Measurements from ENCODE around the gene UCN.
A peak's percentile ranks its signal among the peaks of the same experiment; 100 is the strongest.
"Not testable (repeated sequence)": the region's sequence is repeated elsewhere in the genome, so short reads cannot be mapped to it uniquely, and the experiment has no call there.

UCN gene, protein sequence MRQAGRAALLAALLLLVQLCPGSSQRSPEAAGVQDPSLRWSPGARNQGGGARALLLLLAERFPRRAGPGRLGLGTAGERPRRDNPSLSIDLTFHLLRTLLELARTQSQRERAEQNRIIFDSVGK

DNA sequence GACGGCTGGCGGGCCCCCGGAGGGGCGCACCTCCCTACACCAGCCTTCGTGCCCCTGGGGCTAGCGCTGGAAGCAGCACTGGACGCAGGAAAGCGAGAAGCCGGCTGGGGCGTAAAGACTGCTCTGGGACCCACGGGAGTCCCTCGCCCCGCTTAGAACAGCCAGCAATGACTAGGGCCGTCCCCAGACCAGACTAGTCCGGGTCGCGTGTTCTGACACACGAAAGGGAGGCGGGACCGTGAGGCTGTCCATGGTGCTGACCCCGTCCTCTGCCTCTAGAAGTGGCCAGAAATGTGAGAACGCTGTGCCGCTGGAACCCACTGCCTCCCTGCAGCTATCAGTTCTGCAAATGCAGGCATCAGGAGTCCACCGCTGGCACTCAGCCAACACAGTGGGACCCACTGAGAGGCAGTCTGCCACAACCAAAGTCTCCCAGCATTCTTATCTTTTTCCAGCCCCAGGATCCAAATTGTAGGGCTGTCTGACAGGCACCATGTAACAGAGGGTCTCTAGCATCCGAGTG, at the start of gene UCN:
Gene UCN, minus strand, starts transcription at position 87 of the 523 bp plus-strand sequence. CDS start 550 bp downstream, outside the sequence.
- DNase-seq (ENCODE audit: low read depth in 2 of 3, low spot score in 2 of 3): no peak

DNA sequence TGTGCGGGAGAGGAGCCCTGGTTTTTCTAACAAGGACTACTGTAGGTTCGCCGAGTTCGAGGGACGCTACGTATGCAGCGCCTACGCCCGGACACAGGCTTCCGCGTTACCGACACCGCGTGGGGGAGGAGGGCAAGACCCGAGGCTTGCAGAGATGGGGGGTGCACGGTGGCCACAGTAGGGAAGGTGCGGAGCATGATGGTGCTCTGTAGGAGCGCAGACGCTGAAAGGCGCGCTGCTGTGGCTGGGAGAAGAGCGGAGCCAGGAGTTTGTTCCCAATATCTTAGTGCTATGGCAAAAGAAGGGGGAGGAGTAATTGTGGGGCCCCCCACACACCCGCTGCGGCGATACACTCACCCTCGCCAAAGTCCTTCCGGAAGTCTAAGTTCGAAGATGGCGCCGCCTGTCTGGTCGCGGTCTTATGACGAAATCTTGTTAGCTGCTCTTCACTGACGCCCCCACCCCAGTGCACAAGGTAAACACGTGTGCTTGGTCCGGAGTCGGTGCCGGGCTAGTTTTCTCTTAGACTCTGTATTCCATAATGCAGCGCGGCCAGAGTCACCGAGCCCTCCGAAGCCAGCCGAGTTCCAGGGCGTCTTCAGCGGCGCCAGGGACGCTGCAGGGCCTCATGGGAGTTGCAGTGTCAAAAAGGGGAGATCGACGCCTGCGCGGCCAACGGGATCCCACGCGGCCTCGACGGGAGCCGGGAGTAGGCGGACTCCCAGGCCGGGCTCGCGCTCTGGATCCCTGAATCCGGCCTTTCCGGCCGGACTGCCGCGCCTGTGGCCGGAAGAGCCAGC, 48.3 kb upstream of the UCN start, which contains the start of gene GTF3C2:
Gene GTF3C2, minus strand, starts transcription at position 383 of the 800 bp plus-strand sequence. CDS start 13,210 bp downstream, outside the sequence.
- DNase-seq (ENCODE audit: low read depth in 2 of 3, low spot score in 2 of 3): peak; percentile 84 to 87 (median 86)

DNA sequence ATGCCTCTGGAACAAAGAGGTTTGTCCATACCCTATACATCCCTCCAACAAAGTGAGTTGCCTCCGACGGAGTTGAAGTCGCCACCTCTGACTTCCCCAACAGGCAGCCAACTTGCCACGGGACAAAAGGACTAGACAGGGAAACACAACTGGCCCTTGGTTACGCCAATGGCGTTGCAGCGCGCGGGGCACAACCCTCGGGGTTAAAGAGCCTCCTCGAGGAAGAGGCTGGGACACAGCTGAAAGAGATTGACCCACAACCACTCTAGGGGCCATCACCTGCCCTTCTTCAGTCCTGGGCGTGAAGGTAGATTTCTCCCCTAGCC, 47.8 kb upstream of the UCN start:
- peak in 2 of 3 experiments; percentile 32 to 40 for DNase-seq (ENCODE audit: low read depth in 2 of 3, low spot score in 2 of 3)

DNA sequence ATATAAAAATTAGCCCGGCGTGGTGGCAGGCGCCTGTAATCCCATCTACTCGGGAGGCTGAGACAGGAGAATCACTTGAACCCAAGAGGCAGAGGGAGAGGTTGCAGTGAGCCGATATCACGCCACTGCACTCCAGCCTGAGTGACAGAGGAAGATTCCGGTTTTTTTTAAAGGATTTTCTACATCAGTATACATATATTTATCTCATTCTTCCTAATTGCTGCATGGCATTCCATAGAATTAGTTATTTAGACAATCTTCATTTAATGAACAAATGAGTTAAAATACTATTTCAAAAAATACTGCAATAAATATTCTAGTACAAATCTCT, 46.3 kb upstream of the UCN start:
- DNase-seq (ENCODE audit: low read depth in 2 of 3, low spot score in 2 of 3): no peak

DNA sequence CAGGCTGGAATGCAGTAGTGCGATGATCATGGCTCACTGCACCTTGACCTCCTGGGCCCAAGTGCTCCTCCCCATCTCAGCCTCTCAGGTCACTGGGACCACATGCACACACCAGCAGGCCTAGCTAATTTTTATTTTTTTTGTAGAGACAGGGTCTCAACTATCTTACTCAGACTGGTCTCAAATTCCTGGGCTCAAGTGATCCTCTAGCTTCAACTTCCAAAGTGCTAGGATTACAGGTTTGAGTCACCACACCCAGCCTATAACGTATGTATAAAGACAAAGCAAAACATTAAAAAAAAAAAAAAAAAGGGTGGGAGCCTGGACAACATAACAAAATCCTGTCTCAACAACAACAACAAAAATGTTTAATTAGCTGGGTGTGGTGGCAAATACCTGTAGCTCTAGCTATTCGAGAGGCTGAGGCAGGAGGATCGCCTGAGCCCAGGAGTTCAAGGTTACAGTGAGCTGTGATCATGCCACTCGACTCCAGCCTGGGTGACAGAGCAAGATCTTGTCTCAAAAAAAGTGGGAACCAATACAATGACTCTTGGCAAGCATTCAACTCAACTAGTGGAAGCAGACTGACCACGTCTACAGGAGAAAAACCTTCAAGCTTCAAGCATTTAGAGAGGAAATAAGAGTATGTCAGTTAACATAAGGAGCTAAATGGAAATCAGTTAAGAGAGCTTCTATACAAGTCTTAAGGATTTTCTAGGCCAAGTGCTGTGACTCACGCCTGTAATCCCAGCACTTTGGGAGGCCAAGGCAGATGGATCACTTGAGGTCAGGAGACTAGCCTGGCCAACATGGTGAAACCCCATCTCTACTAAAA, 45.7 kb upstream of the UCN start:
- no peak for DNase-seq (ENCODE audit: low read depth in 2 of 3, low spot score in 2 of 3)

DNA sequence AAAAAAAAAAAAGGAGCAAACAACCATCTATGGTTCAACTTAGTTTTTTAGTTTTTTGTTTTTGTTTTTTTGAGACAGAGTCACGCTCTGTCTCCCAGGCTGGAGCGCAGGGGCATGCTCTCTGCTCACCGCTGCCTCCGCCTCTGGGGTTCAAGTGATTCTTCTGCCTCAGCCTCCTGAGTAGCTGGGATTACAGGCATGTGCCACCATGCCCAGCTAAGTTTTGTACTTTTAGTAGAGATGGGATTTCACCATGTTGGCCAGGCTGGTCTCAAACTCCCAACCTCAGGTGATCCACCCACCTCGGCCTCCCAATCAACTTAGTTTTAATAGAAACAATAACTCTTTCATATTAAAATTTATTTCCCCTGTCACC, 45.1 kb upstream of the UCN start:
- DNase-seq (ENCODE audit: low read depth in 2 of 3, low spot score in 2 of 3): not testable (repeated sequence)

DNA sequence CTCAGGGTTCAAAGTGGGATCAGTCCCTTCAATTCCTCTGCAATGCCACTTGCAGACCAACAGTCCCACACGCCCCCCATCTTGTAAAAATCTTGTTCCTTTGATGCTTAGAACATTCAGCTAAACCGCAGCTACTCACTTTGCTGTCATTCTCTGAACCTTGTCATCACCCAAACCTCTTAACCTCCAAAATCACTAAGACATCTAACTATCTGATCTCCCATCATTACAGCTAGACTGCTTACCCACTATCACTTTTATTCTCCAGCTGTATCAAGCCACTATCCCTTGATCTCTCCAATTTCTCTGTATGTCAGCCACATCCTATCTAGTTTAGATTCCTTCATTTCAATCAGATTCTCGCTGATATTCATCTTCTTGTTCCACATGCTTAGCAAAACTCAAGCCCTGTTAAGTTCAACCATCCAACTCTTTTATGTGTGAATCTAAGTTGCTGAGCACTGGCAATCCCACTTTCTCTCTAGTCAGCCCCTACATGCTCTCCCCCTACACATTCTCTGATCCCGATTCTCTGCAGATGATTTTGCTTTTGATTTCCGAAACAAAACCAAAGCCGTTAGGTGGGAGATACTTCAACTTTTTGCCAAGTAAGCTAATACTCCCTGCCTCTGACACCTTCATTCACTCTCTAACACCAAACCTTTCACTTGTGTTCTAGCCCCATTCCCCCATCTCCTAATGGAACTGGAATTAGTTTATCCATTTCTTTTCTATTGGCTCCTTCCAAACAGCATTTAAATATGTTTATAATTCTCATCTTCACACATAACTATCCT, 43.8 kb upstream of the UCN start:
- DNase-seq (ENCODE audit: low read depth in 2 of 3, low spot score in 2 of 3): no peak

DNA sequence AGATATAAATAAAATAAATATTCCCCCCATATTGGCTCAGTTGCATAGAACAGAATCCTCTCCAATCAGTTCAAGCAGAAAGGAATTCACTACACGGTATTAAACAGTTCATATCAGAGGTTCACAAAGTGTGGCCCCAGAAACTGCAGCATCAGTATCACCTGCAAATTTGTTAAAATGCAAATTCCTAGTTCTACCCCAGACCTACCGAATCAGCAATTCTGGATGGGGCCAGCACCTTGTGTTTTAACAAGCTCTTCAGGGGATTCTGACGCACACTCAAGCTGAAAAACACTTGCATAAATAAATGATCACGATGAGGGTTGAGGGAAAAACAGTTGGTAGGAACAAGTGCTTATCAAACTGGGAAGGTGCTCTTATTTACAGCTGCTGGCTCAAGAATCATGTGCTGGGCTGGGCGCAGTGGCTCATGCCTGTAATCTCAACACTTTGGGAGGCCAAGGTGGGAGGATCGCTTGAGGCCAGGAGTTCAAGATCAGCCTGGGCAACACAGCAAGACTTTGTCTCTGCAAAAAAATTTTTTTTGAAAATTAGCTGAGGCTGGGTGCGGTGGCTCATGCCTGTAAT, 42.0 kb upstream of the UCN start:
- no peak for DNase-seq (ENCODE audit: low read depth in 2 of 3, low spot score in 2 of 3)

DNA sequence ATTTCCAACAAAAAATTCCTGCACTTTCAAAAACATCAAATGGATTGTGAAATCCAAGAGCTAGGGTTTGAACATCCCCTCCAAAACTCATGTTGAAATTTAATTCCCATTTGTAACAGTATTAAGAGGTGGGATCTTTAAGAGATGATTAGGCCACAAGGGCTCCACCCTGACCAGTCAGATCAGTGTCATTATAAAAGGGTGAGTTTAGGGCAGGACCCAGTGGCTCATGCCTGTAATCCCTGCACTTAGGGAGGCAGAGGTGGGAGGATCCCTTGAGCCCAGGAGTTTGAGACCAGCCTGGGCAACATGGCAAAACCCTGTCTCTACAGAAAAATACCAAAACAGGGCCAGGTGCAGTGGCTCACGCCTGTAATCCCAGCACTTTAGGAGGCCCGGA, 39.4 kb upstream of the UCN start:
- DNase-seq (ENCODE audit: low read depth in 2 of 3, low spot score in 2 of 3): no peak

DNA sequence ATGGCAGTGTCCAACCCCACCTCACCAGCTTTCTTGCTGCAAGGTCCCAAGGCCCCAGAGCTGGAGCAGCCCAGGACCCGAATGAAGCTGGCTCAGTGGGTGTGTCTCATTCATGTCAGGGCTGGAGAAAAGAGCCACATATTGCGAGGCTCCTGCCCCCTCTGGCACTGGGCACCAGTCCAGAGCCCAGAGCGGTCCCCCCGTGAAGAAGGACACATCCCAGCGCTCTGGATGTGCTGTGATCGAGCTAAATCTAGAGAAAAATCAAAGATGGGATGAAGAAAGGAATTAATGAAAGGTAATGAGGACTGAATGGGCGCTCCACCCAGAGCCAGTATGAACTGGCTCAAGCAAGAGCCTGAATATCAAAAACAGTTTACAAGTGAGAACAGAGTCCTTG, 27.9 kb upstream of the UCN start:
- no peak for DNase-seq (ENCODE audit: low read depth in 2 of 3, low spot score in 2 of 3)

DNA sequence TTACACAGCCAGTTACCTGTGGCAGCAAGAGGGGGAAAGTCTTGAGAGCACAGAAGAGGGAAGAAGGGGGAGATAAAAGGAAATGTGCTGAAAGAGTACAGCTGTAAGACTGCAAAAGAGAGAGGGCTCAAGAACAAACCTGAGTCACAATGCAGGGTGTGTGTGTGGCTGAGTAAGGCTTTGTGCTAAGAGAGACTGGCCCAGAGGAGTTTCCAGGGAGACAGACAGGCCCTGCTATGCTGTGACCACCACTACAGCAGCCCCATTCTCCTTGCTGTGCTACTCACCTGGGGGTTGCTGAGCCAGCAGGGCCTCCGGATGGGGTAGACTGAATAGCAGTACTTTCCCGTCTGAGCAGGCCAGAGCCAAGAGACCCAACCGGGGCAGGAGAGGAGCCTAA, 27.1 kb upstream of the UCN start:
- no peak for DNase-seq (ENCODE audit: low read depth in 2 of 3, low spot score in 2 of 3)

DNA sequence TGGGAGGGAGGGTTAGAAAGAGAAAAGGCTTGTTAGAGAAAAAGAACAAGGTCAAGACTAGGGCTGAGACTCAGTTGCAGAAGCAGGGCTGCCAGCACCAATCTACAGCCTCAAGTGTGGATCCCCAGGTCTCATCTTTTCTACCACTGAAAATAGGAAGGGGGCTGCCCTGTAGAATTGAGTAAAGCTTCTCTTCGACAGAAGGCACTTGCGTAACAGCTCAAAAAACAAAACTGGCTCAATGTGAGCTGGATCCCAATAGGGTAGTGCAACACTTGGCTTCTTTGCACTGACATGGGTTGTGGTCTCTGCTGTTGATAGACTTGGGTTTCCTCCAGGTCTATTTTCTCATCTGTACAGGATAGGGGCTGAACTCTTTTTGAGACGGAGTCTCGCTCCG, 16.5 kb upstream of the UCN start:
- DNase-seq (ENCODE audit: low read depth in 2 of 3, low spot score in 2 of 3): no peak

DNA sequence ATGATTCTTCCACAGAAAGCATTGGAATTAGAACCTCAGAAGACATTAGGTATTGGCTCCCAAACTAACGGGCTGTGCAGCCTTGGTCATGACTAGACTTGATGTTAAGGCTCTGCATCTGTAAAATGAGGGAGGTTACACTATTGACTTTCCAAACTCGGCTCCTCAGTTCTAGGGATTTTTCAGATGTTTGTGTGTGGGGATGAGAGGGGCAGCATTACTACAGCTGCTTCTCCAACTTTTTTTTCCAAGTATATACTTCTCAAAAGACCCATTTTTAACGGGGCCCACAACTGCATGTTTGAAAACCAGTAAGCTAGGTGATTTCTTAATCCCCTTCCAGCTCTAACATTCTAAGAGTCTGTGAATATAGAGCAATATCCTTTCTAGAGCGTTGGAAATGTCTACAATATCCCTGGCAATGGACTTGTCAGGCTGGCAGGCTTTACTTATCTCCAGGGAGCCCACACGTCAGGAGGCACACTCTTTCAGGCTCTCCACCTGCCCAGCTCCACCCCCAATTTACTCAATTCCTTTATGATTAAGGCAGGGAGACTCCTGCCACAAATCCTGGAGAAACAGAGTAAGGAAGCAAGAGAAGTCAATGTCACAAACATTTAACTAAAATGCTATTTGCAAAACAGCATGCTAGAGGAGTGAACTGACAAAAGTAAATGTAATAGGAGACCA, 15.5 kb upstream of the UCN start:
- DNase-seq (ENCODE audit: low read depth in 2 of 3, low spot score in 2 of 3): no peak

DNA sequence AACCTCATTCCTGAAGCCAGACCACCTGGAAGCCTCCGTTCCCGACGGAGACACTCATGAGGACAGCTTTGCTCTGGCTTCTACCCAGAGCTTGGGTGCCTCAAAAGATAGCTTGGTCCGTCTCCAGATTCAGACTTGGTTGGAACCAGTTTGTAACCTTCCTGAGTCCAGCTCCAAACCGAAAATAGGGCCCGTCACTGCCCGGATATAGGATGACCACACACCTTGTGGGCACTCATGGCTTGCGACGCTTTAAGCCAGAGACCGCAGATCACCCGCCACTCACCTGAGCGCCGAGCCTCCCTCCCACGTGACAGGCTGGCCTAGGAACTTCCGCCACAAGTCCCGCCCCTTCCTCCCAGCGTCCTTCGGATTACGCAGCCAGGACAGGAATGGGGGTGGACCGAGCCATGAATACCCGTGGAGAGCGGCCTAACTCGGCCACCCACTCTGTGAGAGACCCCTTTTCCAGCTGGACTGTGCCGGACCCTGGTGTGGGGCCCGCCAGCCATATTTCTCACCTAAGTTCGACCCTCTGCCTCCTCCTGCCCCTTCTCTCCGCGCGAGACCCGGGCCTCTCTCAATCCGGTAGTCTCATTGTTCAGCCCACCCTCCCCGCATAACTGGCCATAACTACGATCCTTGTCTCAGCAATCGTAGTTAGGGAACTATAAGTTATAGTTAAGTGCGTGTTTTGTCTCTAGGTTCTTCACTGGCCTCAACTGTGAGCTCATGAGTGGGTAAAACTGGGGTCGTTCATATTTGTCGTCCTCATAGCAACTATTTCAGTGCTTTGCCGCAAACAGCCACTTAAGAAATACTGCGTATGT, 14.7 kb upstream of the UCN start, which contains the start of gene MPV17:
Gene MPV17, minus strand, starts transcription at position 332 of the 830 bp plus-strand sequence. CDS start 580 bp downstream, outside the sequence.
- DNase-seq (ENCODE audit: low read depth in 2 of 3, low spot score in 2 of 3): peak; percentile 70 to 77 (median 72)

DNA sequence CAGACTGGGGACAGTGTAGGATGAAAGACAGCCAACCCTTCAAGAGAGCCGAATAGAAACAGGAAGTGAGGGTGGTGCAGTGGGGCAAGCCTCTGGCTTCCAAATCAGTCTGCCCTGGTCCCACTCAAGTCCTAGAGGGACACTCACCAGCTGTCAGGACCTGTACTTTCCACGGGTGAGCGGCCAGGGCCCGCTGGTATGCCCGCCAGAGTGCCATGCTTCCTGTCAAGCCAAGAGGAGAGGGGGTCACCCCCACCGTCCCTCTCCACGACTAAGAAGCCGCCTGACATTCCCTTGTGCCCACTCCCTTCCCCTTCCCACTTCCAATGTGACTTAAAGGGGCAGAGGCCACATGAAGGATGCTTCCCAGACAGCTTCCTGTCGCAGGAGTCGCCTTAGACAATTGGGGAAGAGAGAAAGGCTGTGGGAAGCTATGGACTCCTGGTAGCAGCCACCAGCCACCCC, 14.1 kb upstream of the UCN start:
- no peak for DNase-seq (ENCODE audit: low read depth in 2 of 3, low spot score in 2 of 3)

DNA sequence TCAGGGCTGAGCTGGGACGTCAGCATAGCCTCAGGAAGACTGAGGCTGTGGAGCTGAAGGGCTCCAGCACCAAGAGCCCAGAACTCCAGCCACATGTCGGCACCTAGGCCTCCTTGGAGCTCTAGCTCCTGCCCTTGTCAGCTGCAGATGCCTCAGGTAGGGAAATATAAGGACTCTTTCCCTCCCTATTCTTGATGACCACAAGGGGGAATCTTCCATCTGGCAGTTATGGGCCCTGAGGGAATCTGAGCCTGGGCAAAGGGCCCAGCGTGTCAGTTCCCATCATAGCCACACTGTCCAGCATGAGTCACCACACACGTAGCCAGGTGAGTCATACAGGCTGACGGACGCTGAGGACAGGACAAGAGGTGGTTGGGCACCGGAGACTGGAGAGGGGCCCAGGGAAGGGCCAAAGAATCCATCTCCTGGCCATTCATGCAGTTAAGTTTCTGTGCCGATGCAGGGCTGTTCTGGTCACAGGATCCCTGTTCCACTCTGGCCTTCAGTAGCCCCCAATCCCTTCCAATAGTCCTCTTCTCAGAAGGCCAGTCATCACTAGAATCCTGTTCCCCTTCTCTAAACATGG, 12.8 kb upstream of the UCN start:
- no peak for DNase-seq (ENCODE audit: low read depth in 2 of 3, low spot score in 2 of 3)

DNA sequence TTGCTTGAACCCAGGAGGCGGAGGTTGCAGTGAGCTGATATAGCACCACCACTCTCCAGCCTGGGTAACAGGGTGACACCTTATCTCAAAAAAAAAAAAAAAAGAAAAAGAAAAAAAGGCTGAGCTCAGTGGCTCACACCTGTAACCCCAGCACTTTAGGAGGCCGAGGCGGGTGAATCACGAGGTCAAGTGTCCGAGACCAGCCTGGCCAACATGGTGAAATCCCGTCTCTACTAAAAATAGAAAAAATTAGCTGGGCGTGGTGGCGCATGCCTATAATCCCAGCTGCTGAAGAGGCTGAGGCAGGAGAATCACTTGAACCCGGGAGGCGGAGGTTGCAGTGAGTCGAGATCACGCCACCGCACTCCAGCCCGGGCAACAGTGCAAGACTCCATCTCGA, 11.6 kb upstream of the UCN start:
- not testable (repeated sequence) for DNase-seq (ENCODE audit: low read depth in 2 of 3, low spot score in 2 of 3)

DNA sequence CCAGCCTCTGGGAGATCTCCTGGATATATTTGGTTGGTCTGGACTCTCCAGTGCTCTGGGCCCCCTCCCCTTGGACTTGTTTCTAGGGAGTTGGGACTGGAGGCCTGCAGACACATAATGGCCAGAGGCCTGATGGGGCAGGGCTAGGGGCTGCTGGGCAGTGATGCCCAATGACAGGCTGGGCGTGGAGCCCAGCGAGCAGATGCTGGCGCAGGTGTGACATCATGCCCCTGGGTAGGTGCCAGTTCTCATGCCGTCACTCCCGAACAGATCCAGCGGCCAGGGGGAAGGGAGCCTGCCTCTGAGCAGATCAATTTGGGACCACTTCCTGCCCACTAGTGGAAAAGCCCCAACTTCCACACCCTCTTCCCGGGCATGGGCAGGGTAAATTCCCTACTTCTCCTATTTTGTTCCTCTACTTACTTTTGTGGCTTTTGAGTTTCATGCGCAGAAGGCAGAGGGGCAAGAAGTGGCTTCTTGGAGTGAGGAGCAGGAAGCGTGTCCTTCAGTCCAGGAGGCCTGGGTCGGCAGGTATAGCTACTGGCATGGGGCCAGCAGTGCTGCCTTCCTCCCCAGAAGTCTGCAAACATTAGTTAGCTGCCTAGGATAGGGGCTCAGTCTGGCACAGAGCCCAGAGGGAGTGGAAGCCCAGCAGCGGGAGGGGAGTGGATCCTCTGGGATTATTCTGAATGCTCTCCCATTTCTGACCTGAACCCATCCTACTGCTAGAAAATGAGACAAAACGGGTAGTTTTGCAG, 8.6 kb upstream of the UCN start:
- DNase-seq (ENCODE audit: low read depth in 2 of 3, low spot score in 2 of 3): no peak
